A549 (cell line): ENCODE measurements around the gene C6.

Source experiments
- KDM5A ChIP-seq: fragments of 200-600 bp; sonication (generic); IDR thresholded peaks from 2 replicates; pipeline ENCODE4 v1.6.1; 2016; ENCODE audit warnings: antibody characterized with exemption, mild to moderate bottlenecking
- POLR2A ChIP-seq: IDR thresholded peaks from 2 replicates; pipeline ENCODE4 v1.6.1; 2012; ENCODE audit warnings: mild to moderate bottlenecking, low read length

- TF ChIP-seq KDM5A = no peak
- no peak for TF ChIP-seq POLR2A
Measured at GRCh38 chr5:41151564-41151963, 61.8 kb downstream of the C6 start.
